Natural killer cell treated with Interleukin-12 subunit alpha and Interleukin-12 subunit beta and Interleukin-15 and Interleukin-18, amount 100 ng/mL, for 72 hours (primary cell): ENCODE measurements around the gene NEDD4. TPM values are rescaled to one million over a fixed set of nuclear protein-coding genes. Genes with fewer than 3 reads are reported as not detected.
"Not testable (repeated sequence)": the region's sequence is repeated elsewhere in the genome, so short reads cannot be mapped to it uniquely, and the experiment has no call there.

ENCODE experiments used
- ATAC-seq, 2 donors: fragments of 150-1000 bp; cut with Tn5 transposase in 1 of 2; sonication (Bioruptor Pico), chemical (Tn5 transposase) in 1 of 2; 2 replicates each; pipeline ENCODE4 v1.10.0; 2021
- DNase-seq: peaks from one replicate; pipeline ENCODE4 v3.0.0; 2022; ENCODE audit warnings: low spot score
- H3K27ac Mint-ChIP-seq, 2 donors: 1 replicate in 1 of 2; 2 replicates in 1 of 2; pipeline ENCODE4 v1.8.0; 2022; ENCODE audit warnings: mixed read lengths in 2 of 2, mild to moderate bottlenecking in 1 of 2, moderate library complexity in 1 of 2
- H3K27me3 Mint-ChIP-seq, 2 donors: 1 replicate in 1 of 2; 2 replicates in 1 of 2; pipeline ENCODE4 v1.8.0; 2022; ENCODE audit warnings: mixed read lengths in 2 of 2
- H3K36me3 Mint-ChIP-seq: one replicate; pipeline ENCODE4 v1.8.0; 2022; ENCODE audit warnings: mixed read lengths
- H3K4me1 Mint-ChIP-seq, 2 donors: 1 replicate in 1 of 2; 2 replicates in 1 of 2; pipeline ENCODE4 v1.8.0; 2022; ENCODE audit warnings: low read depth in 2 of 2, mixed read lengths in 2 of 2, mild to moderate bottlenecking in 1 of 2
- H3K4me3 Mint-ChIP-seq: one replicate; pipeline ENCODE4 v1.8.0; 2022; ENCODE audit warnings: mixed read lengths
- H3K9me3 Mint-ChIP-seq: 2 replicates; pipeline ENCODE4 v1.8.0; 2022; ENCODE audit warnings: mixed read lengths
- total RNA-seq, 2 donors: library from RNA; stranded (reverse); gene quantifications; one replicate each; pipeline ENCODE4 v1.2.3, GENCODE V29; 2022

The NEDD4 gene
- total RNA-seq, 2 donors from 2014 or later, result 14.9 to 22.7 TPM

DNA sequence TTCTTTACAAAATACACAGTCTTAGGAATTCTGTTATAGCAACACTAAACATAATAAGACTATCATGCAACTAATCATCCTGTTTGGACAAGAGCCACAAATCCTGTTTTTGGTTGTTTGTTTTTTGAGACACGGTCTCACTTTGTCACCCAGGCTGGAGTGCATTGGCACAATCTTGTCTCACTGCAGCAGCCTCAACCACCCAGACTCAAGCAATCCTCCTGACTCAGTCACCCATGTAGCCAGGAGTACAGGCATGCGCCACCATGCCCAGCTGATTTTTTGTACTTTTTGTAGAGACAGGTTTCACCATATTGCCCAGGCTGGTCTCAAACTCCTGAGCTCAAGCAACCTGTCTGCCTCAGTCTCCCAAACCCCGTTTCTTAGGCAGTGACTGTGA is 28.3 kb downstream of the NEDD4 start:
- no peaks in the 10 kb centered on the region for H3K9me3 Mint-ChIP-seq
- H3K36me3 Mint-ChIP-seq, result peaks cover 6% of the 10 kb centered on the region
- H3K4me3 Mint-ChIP-seq, result no peak overlapping the region
- DNase-seq (no peak), ATAC-seq (no peak)
- H3K27me3 Mint-ChIP-seq, result no peaks in the 10 kb centered on the region
- H3K27ac Mint-ChIP-seq, result no peak overlapping the region
- H3K4me1 Mint-ChIP-seq, result peaks cover 0 to under 1% of the 10 kb centered on the region in 2 donors

- Mint-ChIP-seq H3K36me3 (peaks cover 11% of the 10 kb centered on the region), H3K4me1 (peaks cover 0 to 9% of the 10 kb centered on the region in 2 donors), H3K9me3 (no peaks in the 10 kb centered on the region), H3K27me3 (no peaks in the 10 kb centered on the region), H3K27ac (no peak overlapping the region), H3K4me3 (no peak overlapping the region)
- ATAC-seq, result no peak
- DNase-seq, result no peak
Observed at GRCh38 chr15:55960946-55961345, 32.5 kb downstream of the NEDD4 start.

GRCh38 chr15:55959744-55960447 is 33.5 kb downstream of the NEDD4 start:
- no peak for DNase-seq
- ATAC-seq, result no peak
- Mint-ChIP-seq H3K4me1 (peaks cover 0 to 9% of the 10 kb centered on the region in 2 donors), H3K36me3 (peaks cover 9% of the 10 kb centered on the region), H3K27ac (no peak overlapping the region), H3K9me3 (no peaks in the 10 kb centered on the region), H3K4me3 (no peak overlapping the region), H3K27me3 (no peaks in the 10 kb centered on the region)

GRCh38 chr15:55958349-55958748 is 35.1 kb downstream of the NEDD4 start:
- no peaks in the 10 kb centered on the region for H3K27me3 Mint-ChIP-seq
- DNase-seq (no peak), ATAC-seq (no peak)
- no peak overlapping the region for H3K27ac Mint-ChIP-seq
- H3K4me3 Mint-ChIP-seq, result no peak overlapping the region
- peaks cover 5% of the 10 kb centered on the region for H3K36me3 Mint-ChIP-seq
- peaks cover 0 to 9% of the 10 kb centered on the region in 2 donors for H3K4me1 Mint-ChIP-seq
- H3K9me3 Mint-ChIP-seq, result no peaks in the 10 kb centered on the region

GRCh38 chr15:55954862-55955605 is 38.4 kb downstream of the NEDD4 start:
- peaks cover 5% of the 10 kb centered on the region for H3K36me3 Mint-ChIP-seq
- H3K4me1 Mint-ChIP-seq, result peaks cover 0 to 8% of the 10 kb centered on the region in 2 donors
- H3K27ac Mint-ChIP-seq, result no peak overlapping the region
- DNase-seq (no peak), ATAC-seq (no peak)
- no peak overlapping the region for H3K4me3 Mint-ChIP-seq
- H3K27me3 Mint-ChIP-seq, result no peaks in the 10 kb centered on the region
- no peaks in the 10 kb centered on the region for H3K9me3 Mint-ChIP-seq

- DNase-seq, H3K27ac Mint-ChIP-seq, H3K4me3 Mint-ChIP-seq, H3K4me1 Mint-ChIP-seq, ATAC-seq, H3K27me3 Mint-ChIP-seq, H3K9me3 Mint-ChIP-seq: not testable (repeated sequence)
- peaks cover 11% of the 10 kb centered on the region for H3K36me3 Mint-ChIP-seq
Observed at GRCh38 chr15:55952501-55953274, 40.7 kb downstream of the NEDD4 start.

GRCh38 chr15:55944606-55945005 is 48.8 kb downstream of the NEDD4 start:
- not testable (repeated sequence) for DNase-seq, H3K4me1 Mint-ChIP-seq, H3K27me3 Mint-ChIP-seq, H3K4me3 Mint-ChIP-seq, H3K27ac Mint-ChIP-seq, ATAC-seq, H3K9me3 Mint-ChIP-seq
- peaks cover 29% of the 10 kb centered on the region for H3K36me3 Mint-ChIP-seq

GRCh38 chr15:55942332-55942731 is 51.1 kb downstream of the NEDD4 start:
- Mint-ChIP-seq H3K4me3 (no peak overlapping the region), H3K9me3 (peaks cover 9% of the 10 kb centered on the region), H3K36me3 (peaks cover 30% of the 10 kb centered on the region), H3K27ac (no peak overlapping the region), H3K4me1 (peaks cover 7 to 11% of the 10 kb centered on the region in 2 donors), H3K27me3 (no peaks in the 10 kb centered on the region)
- ATAC-seq (no peak), DNase-seq (no peak)

DNA sequence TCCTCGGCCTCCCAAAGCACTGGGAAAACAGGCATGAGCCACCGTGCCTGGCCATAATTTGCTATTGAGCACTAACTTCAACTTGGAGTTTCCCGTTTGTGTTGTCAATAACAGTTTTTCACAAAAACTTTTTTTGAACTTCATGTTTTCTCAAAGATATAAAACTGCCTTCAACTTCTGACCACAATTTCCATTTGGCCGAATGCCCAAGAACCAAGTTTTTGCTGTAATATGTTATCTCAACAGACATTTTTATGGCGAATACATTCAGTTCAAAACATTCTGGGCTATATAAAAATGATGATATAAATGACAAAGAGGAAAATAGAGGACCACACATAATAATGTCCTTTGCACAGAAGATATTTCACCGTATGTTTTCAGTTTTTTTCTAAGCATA is 56.4 kb downstream of the NEDD4 start:
- no peak overlapping the region for H3K27ac Mint-ChIP-seq
- DNase-seq (no peak), ATAC-seq (no peak)
- peaks cover 22% of the 10 kb centered on the region for H3K36me3 Mint-ChIP-seq
- peaks cover 0 to 10% of the 10 kb centered on the region in 2 donors for H3K4me1 Mint-ChIP-seq
- H3K27me3 Mint-ChIP-seq, result no peaks in the 10 kb centered on the region
- peaks cover 7% of the 10 kb centered on the region for H3K9me3 Mint-ChIP-seq
- no peak overlapping the region for H3K4me3 Mint-ChIP-seq

DNA sequence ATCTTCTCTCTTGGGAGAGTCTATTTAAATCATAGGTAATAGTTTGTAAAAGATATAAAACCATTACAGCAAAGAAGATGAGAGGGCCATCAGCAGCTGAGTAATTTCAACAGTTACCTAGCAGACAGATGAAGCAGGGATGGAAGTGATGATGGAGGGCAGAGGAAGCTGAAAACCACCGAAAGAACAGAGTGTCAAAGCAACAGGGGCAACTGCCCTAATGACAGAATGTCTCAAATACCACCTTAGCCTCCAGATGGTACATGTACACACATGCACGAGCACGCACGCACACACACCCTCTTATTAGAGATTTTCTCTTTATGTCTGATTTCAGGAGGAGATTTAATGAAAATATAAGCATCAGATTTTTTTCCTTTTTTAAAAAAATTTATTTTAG is 64.5 kb downstream of the NEDD4 start:
- no peak for ATAC-seq
- H3K36me3 Mint-ChIP-seq, result peaks cover 8% of the 10 kb centered on the region
- peaks cover 0 to 2% of the 10 kb centered on the region in 2 donors for H3K27me3 Mint-ChIP-seq
- peaks cover 5% of the 10 kb centered on the region for H3K9me3 Mint-ChIP-seq
- no peak overlapping the region for H3K27ac Mint-ChIP-seq
- H3K4me1 Mint-ChIP-seq, result peaks cover 0 to 11% of the 10 kb centered on the region in 2 donors
- H3K4me3 Mint-ChIP-seq, result no peak overlapping the region
- no peak for DNase-seq

GRCh38 chr15:55921744-55922143 is 71.7 kb downstream of the NEDD4 start:
- Mint-ChIP-seq H3K9me3 (no peaks in the 10 kb centered on the region), H3K4me1 (no peaks in the 10 kb centered on the region), H3K4me3 (no peak overlapping the region), H3K36me3 (no peaks in the 10 kb centered on the region), H3K27ac (no peak overlapping the region), H3K27me3 (no peaks in the 10 kb centered on the region)
- ATAC-seq (no peak), DNase-seq (no peak)

DNA sequence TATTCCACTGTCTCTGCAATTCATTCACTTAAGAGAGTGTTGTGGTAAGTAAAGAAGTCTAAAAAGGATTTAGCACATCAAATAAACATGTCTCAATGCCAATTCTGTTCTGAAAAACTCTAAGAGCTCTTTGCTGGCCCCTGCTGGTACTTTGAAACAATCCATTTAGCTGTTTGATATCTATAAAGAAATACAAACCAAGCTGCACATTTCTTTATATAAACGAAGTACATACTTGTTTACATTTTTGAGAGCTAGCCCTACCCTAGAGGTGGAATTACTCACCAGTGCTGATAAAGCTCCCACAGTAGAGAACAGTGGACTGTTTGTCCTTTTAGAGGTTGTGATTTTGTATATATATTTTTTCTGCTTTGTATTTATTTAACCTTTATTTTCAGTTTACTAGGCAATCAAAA is 75.5 kb downstream of the NEDD4 start:
- Mint-ChIP-seq H3K27me3 (no peaks in the 10 kb centered on the region), H3K36me3 (no peaks in the 10 kb centered on the region), H3K27ac (no peak overlapping the region), H3K4me1 (no peaks in the 10 kb centered on the region), H3K9me3 (no peaks in the 10 kb centered on the region), H3K4me3 (no peak overlapping the region)
- DNase-seq (no peak), ATAC-seq (no peak)

DNA sequence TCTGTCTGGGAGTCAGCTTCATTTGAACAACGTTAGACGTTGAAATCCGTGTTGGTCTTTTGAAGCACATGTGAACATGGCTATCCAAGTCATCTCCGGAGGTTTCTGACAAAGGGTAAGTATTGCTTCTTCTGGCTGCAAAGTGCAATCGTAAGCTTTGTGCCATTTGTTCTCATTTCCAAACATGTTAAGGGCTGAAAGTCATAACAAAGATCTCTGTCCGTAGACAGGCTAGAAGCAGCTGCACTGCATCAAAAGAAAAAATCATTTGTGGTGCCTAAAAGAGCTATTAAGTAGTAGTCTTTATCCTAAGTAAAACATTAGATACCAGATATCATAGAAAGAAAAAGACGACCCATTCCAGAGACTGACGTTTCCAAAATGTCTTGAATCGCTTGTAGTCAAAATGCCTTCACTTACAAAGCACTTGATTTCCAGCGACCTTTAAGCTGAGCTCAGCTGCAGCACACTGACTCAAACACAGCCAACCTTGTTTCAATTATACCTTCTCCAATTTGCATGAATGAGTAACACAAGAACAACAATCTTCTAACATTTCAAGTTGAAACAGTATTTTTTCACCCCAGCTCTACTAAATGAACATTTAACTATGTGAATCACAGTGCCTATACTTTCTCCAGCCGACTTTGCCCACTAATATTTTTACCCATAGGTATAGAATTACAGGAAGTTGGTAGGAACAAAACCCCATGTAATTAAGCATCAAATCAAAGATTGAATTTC is 76.6 kb downstream of the NEDD4 start:
- no peaks in the 10 kb centered on the region for H3K9me3 Mint-ChIP-seq
- no peak overlapping the region for H3K27ac Mint-ChIP-seq
- no peaks in the 10 kb centered on the region for H3K36me3 Mint-ChIP-seq
- no peak overlapping the region for H3K4me3 Mint-ChIP-seq
- ATAC-seq (no peak), DNase-seq (no peak)
- H3K4me1 Mint-ChIP-seq, result no peaks in the 10 kb centered on the region
- no peaks in the 10 kb centered on the region for H3K27me3 Mint-ChIP-seq
